Measurements from ENCODE around the gene PAX8.
"Not testable (repeated sequence)": the region's sequence is repeated elsewhere in the genome, so short reads cannot be mapped to it uniquely, and the experiment has no call there.

Gene PAX8

DNA sequence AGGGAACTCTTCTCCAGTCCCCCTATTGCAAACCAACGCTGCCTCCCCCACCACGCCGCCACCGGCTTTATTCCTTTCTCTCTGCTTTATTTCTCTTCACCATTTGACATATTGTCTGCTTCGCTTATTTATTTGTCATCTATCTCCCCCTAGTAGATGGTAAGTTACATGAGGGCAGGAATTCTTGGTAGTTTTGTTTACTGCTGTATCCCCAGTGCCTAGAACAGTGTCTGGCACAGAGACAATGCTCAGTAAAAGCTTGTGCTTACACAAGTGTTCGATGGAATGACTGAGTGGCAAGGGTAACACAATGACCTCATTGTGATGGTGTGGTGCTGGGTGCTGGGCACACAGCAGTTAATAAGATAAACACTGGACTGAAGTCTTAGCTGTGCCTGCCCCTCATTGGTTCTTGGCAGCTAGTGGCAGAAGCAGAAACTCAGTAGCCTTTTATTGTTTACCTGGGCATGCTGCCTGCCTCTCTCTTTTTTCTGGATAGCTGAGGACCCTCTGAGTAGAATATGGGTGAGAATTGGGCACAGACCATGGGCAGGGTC lies 9.5 kb upstream of the PAX8 start:
- not testable (repeated sequence) for DNase-seq

DNA sequence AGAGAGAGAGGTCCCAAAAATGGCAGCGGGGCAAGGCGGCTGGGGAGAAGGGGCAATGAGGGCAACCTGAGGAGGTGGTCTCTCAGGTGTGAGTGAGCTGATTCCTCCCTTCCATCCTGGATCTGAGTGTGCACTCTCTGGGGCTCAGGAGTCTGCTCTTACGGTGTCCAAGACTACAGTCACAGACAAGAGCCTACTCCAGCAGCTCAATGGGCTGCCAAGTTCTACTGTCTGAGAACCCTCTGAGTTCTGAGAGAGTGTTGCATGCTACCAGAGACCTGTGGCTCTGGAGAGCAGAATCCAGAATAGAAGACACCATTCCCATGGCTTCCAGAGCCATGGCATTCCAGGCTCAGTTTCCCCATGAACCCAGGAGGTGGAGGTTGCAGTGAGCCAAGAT lies 7.1 kb upstream of the PAX8 start:
- DNase-seq, result no peak

DNA sequence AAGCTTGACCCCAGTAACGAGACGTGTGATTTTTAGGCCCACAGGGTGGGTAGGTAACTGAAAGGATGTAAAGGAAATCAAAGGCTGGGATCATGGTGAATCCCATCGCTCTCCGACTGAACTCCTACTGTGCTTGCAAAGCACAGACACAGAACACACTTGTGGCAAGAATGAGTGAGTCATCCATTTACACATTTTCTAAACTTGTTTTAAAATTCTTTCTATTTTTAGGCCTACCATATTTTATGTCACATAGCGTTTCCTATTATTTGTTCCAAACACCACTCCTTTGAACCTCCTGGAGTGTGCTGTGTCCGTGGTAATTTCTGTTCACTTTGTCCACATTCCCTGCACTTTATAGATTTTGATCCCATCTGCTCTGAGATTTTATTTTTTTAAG lies 6.3 kb upstream of the PAX8 start:
- not testable (repeated sequence) for DNase-seq

DNA sequence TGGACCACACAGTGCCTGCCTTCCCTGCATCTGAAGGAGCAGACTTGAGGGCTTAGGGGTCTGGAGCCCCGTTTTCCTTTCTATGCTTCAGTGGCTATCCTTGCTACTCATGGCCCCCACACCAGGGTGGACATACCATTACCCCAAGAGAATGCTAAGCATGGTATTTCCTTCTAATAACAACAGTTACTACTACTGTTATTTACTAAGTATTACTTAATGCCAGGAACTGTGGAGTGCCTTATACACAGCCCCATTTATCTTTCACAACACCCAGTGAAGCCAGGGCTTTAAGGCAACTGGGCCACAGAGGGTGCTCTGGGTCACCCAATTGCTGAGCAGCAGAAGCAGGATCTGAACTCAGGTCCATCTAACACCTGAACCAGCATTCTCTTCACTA lies 5.8 kb upstream of the PAX8 start:
- DNase-seq, result no peak

DNA sequence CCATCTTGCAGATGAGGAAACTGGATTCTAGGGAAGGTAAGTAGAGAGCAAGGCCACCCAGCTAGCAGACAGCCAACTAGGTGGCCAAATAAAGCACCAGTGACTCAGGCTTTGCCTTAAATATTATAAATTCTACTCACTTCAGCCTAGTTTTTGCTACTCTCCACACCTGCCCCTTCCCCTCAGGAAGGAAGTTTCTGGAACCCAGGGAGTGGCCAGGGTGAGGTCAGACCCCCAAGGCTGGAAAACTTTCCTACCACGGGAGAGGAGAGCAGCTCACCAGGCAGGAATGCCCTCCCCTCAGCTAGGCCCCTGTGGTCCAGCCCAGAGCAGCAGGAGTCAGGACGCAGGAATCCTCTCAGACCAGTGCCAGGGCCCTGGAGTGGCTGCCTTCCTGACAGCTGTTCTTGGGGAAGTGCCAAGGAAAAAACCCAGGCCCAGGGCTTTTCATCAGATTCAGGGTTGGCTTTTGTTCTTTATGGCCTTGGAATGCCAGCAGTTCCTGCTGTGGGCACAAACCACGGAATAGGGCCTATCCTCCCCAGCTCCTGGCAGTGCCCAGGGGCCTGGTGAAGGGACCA lies 5.1 kb upstream of the PAX8 start:
- no peak for DNase-seq

DNA sequence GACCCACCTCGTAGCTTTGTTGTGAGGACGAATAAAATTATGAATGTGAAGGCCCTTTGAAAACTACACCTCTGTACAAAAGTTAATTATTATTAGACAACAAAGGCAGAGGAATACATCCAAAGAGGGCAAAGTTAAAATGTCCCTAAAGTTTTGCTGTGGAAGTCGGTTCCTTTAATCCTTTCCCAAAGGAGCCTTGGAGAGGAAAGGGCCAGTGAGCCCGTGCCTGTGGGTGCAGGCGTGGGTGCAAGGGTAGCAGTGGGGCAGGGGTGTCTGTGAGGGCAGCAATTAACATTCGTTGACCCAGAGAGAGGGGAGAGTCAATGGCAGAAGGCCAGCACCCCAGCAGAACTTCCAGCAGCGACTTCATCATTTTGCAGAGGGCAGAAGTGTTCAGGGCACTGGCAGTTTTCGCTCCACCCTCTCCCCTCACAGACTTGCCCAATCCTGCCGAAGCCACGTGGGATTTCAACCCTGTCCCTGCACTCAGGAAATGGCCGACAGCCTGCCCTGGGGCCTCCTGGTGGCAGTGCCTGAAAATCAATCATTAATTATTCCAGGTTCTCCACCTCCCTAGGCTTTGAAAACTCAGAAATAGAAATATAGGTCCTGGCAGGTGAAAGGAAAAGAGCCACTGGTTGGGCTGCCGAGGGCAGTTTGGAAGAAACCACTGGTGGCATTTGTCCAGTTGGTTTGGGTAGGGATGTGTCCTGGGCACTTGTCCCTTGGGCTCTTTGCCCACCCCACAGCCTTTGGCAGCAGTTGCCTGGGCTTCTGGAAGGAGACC lies 4.2 kb upstream of the PAX8 start:
- no peak for DNase-seq

DNA sequence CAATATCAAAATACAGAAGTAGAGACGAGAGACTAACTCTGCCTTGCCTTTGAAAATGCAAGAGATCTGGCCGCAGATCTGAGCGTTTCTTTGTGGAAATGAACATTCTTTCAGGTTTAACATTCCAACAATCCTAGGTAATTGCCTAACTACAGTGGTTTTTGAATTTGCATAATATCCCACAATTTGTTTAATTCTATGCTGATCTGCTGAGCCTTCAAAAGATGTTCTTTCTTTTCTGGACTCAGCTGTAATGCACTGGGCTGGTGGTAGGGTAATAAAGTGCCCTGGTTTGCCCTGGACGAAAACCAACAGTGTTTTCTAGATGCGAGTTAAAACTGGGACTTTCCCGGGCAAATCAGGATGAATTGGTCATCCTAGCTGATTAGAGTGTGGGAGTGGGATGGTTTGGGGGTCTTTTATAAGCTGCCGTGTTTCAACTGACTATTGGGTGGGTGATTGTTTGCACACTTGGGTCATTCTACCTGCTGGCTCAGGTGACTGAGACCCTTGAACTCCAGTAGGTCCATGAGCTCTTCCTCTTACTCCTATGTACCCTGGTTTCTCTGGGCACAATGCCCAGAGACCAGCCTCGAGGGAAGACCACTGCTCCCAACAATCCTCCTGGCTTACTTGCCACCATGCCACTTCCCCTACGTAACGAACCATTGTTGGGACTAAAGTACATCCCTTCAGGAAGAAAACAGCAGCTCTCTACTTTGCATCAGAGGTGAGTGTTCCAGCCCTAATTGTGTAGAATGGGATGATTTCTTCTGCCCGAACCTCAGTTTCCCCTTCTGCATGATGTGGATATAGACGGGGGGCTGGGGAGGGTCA lies 3.4 kb upstream of the PAX8 start:
- DNase-seq, result no peak

DNA sequence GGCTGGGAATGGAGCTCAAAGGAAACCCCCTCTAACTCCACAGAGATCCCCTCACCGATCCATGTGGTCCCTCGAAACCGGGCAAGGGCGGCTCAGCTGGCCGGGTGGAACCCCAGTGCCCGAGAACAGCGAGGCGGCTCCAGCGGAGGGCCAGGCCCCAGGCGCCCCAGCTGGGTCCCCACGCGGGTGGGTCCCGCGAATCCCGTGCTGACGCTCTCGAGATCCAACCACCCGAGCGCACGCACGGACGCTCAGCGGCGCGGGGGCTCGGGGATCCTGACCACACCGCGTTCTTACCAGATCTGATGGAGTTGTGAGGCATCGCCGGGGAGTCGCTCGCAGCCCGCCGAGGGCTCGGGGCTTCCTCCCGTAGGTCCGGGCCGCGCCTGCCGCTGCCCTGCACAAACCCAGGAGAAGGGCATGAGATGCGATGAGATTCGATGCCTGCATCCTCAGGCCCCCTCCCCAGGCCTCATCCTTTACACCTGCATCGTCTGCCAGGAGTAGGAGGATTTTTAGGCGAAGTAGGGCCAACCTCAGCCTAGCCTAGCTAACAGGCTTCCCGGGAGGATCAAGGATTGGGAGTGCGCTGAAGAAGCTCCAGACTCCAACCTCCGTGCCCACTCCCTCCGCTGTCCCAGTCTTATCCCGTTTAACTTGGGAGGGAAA lies 514 bp downstream of the PAX8 start:
- DNase-seq, result no peak

DNA sequence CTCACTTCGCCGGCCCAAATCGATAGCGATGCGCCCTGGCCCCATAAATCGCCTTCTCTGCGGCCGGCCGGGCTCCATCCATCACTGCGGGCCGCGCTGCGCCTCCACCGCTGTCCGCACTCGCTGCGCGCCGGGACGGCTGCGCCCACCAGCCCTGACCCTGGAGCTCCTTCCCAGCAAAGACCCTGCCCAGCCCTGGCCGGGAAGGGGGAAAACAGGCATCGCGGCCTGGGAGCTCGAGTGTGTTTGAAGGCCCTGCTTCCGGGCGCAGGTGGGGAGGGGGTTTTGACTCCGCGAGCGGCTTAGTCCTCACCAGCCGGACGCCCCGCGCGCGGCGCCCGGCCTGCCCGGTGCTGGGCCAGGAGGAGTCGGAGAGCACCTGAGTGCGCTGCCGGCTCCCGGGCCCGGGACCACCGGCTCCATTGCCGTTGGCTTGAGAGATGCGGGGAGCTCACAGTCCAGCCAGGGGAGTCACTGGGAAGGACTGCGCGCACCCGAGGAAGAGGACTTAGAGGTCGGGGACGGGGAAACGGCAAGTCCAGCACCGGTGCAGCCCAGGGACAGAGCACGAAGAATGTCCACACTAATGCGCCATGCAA lies 1.1 kb downstream of the PAX8 start:
- no peak for DNase-seq

DNA sequence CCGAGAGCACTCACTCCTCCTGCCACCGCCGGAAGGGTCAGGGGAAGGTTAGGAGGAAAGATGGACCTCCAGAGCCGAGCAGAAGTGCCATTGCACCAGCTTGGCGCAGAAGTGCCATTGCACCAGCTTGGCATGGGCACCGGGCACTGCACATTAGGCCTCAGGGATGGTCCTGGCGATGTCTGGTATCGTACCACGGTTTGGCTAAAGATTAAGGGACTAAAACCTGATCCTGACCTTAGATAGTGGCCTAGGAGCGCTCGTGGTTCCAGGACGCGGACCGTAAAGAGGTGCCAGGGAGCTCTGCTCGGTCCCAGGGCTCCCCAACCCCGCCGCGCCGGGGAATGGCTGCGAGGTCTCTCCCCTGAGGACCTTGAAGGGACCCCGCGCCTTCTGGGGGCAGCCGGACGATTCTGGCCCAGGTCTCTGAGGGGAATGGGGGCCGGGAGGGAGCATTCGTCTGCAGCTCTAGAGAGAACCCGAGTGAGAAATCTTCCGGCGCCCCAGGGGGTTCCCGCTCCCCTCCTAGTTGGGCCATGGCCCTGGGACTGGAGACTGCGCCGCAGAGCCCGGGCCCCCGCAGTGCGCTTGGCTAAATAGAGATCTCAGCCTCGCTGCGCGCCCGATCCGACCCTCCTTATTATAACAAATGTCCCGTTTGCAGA lies 1.8 kb downstream of the PAX8 start:
- DNase-seq, result no peak

DNA sequence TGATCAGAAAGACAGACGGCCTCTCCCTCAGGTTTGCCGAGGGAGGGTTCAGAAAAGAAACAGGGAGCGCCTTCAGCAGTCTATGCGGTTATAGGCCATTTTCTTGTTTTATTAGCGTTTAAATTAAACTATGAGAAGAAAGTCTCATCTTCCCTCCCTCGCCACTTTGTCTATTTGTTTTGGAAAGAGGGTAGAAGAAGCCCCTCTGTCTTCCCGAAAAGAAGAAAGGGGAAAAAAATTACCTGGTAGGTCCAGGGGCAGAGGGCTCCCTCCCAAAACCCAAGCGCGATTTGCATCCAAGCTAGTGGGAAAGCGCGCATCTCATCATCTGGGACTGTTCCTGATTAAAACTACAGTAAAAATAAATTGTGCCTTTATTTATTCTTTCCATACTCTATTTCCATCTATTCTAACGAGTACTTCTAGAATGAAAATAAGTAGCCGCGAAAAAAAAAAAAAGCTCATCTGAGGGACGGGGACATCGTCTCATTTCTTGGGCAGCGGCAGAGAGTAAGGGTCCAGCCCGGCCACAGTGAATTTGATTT lies 2.4 kb downstream of the PAX8 start:
- no peak for DNase-seq

DNA sequence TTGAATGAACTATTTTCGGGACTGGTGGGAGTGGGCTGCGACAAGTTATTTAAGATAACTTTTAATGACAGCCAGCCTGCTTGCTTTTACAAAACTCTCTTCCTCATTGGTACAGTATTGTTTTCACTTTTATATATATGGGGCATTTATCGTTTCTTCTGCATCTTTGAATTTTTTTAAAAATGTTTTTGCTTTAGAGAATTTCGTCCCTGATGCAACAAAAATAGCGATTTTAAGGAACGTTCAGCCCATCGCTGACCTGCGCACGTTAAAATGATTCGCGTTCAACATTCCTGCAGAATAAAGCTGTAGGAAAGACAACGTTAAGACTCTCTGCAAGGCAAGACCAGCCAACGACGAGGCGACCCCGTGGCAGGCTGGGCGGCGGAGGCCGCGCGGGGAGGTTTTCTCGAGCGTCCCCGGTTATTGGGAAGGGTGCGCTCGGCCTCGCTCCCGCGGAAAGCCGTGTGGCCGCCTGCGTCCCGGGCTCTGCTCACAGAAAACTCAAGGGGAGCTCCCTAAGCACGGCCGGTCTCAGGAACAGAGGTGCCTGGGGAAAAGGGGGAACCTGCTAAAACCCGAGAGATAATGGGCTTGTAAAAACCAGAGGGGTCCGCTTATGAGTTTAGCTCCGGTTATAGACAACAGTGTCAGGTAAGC lies 3.0 kb downstream of the PAX8 start:
- no peak for DNase-seq

DNA sequence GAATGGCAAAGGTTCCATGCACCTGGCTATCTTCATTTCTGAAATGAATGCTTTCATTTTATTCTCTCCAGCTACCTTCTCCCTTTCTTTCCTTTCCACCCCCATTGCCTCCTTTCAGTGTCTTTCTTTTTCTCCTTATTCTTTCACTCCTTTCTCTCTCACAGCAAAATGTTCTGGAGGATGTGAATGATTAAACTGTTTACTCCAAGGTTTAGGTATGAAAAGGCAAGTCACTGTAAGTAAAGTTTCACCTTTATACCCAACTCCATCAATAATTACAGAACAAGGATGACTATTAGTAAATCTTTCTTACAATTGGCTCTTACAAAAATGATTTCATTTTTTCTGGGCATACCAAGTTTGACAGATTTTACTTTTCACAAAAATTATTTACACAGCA lies 4.3 kb downstream of the PAX8 start:
- DNase-seq, result no peak

DNA sequence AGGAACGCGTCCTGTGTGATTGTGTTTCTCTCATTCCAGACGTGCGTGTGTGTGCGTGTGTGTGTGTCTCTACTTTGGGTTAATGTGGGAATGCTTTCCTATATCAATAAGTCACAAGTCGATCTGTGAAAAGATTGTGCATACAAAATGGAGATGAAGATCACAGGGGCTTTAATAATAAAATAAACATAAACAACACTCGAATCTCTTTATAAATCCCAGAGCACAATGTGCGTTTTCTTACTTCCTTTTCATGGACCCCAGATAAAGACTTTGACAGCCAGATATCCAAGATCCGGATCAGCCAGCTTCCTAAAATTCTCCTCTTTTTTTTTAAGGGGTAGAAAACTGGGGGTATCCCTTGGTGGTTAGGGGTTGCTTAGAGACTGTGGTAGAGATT lies 4.7 kb downstream of the PAX8 start:
- DNase-seq, result no peak

DNA sequence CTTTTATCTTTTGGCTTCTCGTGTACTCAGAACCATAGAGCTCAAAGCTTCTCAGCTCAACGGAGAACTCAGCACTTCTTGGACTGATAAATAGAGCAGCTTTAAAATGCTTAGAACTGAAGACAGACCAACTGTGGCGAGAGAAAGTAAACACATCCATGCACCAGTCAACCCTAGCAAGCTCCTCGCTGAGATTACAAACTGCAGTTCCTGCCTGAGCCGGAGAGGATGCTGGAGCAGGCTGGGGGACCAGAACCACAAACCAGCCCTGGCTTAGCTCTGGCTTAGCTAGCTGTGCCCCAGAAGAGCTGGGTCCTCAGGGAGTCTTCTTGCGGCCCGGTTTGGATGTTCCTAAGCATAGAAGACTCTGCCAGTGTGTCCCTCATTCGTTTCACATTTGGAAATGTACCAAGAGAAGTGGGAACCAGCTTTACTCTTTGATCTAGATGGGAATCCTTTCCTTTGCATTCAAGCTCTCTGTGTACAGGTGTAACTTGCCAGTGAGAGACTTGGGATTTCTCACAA lies 5.6 kb downstream of the PAX8 start:
- DNase-seq, result no peak

DNA sequence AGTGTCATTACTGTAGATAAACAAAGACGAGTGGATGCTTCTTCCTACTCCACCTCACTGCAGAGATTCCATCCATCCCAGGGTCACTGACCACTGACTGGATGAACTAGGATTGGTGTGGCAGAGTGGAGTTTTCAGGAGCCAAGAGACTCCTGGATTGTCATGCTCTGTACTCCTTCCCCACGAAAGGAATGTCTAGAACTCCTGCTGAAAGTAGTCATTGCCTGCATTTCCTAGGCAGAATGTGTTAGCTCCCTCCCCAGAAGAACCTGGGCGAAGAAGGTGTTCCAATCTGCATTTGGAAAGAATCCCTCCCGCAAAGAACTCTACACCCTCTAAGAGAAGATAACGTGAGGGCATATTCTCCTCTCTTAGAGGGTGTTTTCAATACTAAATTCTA lies 6.2 kb downstream of the PAX8 start:
- DNase-seq, result no peak

DNA sequence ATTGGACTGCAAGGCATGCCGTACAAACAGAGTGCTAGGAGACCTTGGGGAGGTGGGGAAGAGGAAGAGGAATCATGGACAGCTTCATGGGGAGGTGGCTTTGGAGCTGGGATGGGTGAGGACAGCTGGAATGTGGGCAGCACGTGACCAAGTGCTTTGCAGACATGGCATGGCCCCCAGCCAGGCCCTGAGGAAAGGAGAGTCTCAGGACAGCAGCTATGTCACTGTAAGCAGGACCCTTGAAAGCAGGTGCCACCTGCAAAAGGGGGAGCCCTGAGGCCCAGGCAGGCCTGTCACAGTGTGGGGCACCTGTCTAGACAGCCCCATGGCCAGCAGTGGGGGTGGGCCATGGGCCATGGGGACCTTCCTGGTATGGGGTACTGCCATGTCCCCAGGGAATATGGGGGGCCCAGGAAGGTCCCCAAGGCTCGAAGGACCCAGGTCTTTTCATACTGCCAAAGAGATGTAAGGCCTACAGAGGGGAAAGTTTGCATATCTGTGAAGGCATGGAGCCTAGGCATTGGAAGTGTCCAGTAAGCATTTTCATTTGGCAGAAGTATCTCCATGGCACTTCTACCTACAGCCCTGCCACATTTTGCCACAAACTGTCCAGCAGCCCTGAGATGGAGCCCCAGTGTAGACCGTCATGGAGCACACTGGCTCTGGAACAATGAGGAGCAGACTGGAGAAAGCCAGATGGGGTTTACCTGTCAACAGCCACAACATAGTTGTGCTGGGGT lies 9.9 kb downstream of the PAX8 start:
- no peak for DNase-seq

DNA sequence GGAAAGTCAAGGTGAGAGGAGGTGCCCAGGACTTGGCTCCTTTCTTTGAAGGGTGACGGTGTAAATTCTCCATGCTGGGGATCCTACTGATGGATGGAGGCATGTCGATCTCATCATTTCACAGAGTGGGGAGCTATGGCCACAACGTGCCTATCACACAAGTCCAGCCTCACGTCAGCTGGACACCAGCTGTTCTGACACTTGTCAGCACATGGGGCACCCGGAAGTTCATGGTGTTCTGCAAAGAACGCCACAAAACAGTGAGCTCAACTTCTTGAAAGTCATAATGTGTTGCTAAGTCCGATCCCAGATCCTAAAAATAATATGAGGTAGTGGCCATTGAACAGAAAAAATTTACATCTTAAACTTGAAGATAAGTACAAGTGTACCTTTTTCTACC lies 12.3 kb downstream of the PAX8 start:
- no peak for DNase-seq

DNA sequence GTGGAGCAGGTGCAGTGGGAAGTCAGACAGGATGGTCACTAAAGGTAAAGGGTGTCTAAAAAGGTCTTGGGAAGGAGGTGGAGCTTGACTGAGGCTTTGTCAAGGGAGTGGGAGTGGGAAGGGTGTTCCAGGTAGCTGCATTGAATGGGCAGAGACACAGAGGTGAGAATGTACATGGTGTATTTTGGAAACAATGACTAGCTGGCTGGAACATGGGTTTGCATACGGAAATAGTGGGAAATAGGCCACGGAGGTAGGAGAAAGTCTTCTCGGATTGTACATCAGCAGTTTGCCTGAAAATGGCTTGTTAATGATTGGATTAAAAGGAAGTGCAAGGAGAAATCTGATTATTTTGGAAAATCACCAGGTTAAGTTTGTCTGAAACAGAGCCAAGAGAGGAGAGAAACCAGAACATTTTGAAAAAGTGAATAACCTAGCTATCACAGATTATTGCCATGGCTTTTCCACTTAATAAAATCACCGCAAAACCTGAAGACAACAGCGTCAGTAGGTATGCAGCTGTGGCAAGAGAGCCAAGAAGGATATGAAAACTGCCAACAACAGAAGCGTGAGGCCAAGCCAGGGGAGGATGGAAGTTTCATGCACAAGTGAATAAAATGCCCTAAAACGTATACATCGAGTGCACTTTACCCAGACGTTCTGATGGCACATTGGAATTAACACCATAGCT lies 13.9 kb downstream of the PAX8 start:
- DNase-seq, result no peak

DNA sequence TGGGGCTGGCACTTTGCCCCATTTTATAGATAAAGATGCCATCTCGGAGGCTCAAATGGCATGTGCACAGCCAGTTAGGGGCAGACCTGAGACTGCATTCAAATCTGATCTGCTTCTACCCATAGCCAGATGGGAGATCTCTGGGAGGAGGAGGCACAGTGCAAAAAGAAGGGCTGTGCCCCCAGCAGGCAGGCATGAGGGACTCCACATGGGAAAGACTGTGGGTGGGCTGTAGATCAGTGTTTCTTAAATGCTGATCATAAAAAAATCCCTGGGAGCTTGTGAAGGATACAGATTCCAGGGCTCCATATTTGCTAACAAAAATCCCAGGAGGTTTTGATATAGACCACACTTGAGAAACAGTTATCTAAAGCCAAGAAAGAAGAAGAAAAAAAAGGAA lies 15.2 kb downstream of the PAX8 start:
- no peak for DNase-seq
